GM21576 (cell line): Measurements from ENCODE around the gene GALNT2.

ENCODE experiments used
- ATAC-seq: cut with Tn5 transposase; IDR thresholded peaks from one replicate; pipeline ENCODE4 v1.9.1; 2021; ENCODE audit warnings: mild to moderate bottlenecking, moderate library complexity; ENCODE audit not compliant: unreplicated experiment

Gene GALNT2

GRCh38 chr1:230071316-230071715 is 4.3 kb downstream of the GALNT2 start:
- no peak for ATAC-seq

- no peak for ATAC-seq
Observed at GRCh38 chr1:230072296-230072695, 5.3 kb downstream of the GALNT2 start.

- no peak for ATAC-seq
Observed at GRCh38 chr1:230072866-230073265, 5.8 kb downstream of the GALNT2 start.

GRCh38 chr1:230073371-230074035 is 6.5 kb downstream of the GALNT2 start:
- no peak for ATAC-seq

GRCh38 chr1:230074270-230074669 is 7.2 kb downstream of the GALNT2 start:
- no peak for ATAC-seq

GRCh38 chr1:230074762-230075161 is 7.7 kb downstream of the GALNT2 start:
- ATAC-seq, result no peak

GRCh38 chr1:230076121-230076520 is 9.1 kb downstream of the GALNT2 start:
- no peak for ATAC-seq

- no peak for ATAC-seq
Observed at GRCh38 chr1:230077011-230077410, 10.0 kb downstream of the GALNT2 start.

GRCh38 chr1:230077436-230078213 is 10.6 kb downstream of the GALNT2 start:
- no peak for ATAC-seq

- ATAC-seq, result no peak
Observed at GRCh38 chr1:230079199-230080024, 12.4 kb downstream of the GALNT2 start.

GRCh38 chr1:230080822-230081221 is 13.8 kb downstream of the GALNT2 start:
- ATAC-seq, result no peak

GRCh38 chr1:230081751-230082150 is 14.7 kb downstream of the GALNT2 start:
- no peak for ATAC-seq

GRCh38 chr1:230082211-230082610 is 15.2 kb downstream of the GALNT2 start:
- ATAC-seq, result no peak

GRCh38 chr1:230083053-230083452 is 16.0 kb downstream of the GALNT2 start:
- no peak for ATAC-seq

GRCh38 chr1:230083746-230084407 is 16.8 kb downstream of the GALNT2 start:
- ATAC-seq, result no peak

- ATAC-seq, result no peak
Observed at GRCh38 chr1:230084408-230085177, 17.6 kb downstream of the GALNT2 start.

GRCh38 chr1:230085178-230085515 is 18.1 kb downstream of the GALNT2 start:
- no peak for ATAC-seq

GRCh38 chr1:230086151-230086550 is 19.1 kb downstream of the GALNT2 start:
- ATAC-seq, result no peak

- no peak for ATAC-seq
Observed at GRCh38 chr1:230087028-230087716, 20.1 kb downstream of the GALNT2 start.

- no peak for ATAC-seq
Observed at GRCh38 chr1:230087717-230088105, 20.7 kb downstream of the GALNT2 start.
